Panc1 (cell line): ENCODE data around the gene CD151. TPM values are rescaled to one million over a fixed set of nuclear protein-coding genes. Genes with fewer than 3 reads are reported as not detected.

Experiments used
- ATAC-seq: fragments of 200-7000 bp; cut with Tn5 transposase; 2 replicates; pipeline ENCODE4 v1.9.1; 2020; ENCODE audit warnings: mild to moderate bottlenecking, moderate library complexity
- BruUV-seq: library from RNA; stranded (reverse); fragments of 400-500 nt; replicated peaks from 2 replicates; lab custom pipeline; 2021; lab: Mats Ljungman, UMichigan
- CTCF ChIA-PET: fragments of 300-600 bp; sonication (Branson Sonifier 250); formaldehyde crosslinking; loops from one replicate; lab custom pipeline; 2022; ENCODE audit warnings: antibody characterized with exemption; lab: Charles Lee
- POLR2A ChIA-PET: fragments of 300-600 bp; sonication (Branson Sonifier 250); formaldehyde crosslinking; loops from one replicate; lab custom pipeline; 2022; ENCODE audit warnings: antibody characterized with exemption; lab: Charles Lee
- DNase-seq: peaks from one replicate; pipeline ENCODE4 v3.0.0-alpha.2; 2010; ENCODE audit warnings: low read depth, low spot score
- H3K27ac ChIP-seq: 2 replicates; pipeline ENCODE4 v1.5.1; 2011; ENCODE audit warnings: mild to moderate bottlenecking, low read length, inconsistent platforms
- H3K27me3 ChIP-seq: fragments of 200-500 bp; sonication (Bioruptor generic); 2 replicates; pipeline ENCODE4 v1.6.0; 2014; ENCODE audit warnings: low read length, inconsistent platforms; ENCODE audit not compliant: control insufficient read depth, insufficient read depth
- H3K36me3 ChIP-seq: fragments of 200-500 bp; sonication (Bioruptor generic); 2 replicates; pipeline ENCODE4 v1.5.1; 2014; ENCODE audit warnings: inconsistent platforms, mild to moderate bottlenecking, low read length, moderate library complexity; ENCODE audit not compliant: control insufficient read depth, insufficient read depth
- H3K4me1 ChIP-seq: 2 replicates; pipeline ENCODE4 v1.5.1; 2011; ENCODE audit warnings: inconsistent platforms, mild to moderate bottlenecking, low read length, moderate library complexity; ENCODE audit not compliant: control insufficient read depth, insufficient read depth
- H3K4me3 ChIP-seq, 2 experiments: 2 replicates each; pipeline ENCODE4 v1.5.1; 2011 to 2012; ENCODE audit warnings: low read depth in 2 of 2, low read length in 2 of 2, mild to moderate bottlenecking in 2 of 2, inconsistent platforms in 1 of 2, moderate library complexity in 1 of 2
- H3K9me3 ChIP-seq: fragments of 200-500 bp; sonication (Bioruptor generic); 2 replicates; pipeline ENCODE4 v1.5.1; 2014; ENCODE audit warnings: low read depth, mild to moderate bottlenecking, inconsistent platforms, low read length, moderate library complexity; ENCODE audit not compliant: control insufficient read depth, insufficient read depth
- POLR2AphosphoS5 ChIP-seq: IDR thresholded peaks from 2 replicates; pipeline ENCODE4 v1.6.1; 2012; ENCODE audit warnings: mild to moderate bottlenecking, low read depth, low read length, moderate library complexity
- SIN3A ChIP-seq: IDR thresholded peaks from 2 replicates; pipeline ENCODE4 v1.6.1; 2012; ENCODE audit warnings: low read depth, mild to moderate bottlenecking, low read length, moderate library complexity, borderline replicate concordance; ENCODE audit not compliant: insufficient read depth
- TCF7L2 ChIP-seq: IDR thresholded peaks from 2 replicates; pipeline ENCODE4 v1.6.1; 2011; ENCODE audit warnings: mild to moderate bottlenecking, low read depth, low read length, inconsistent platforms
- in situ Hi-C: cut with HindIII; loops from 2 replicates; pipeline ENCODE4 v1.10.0; 2016; ENCODE audit warnings: low sequenced_read_pairs, low pct_unique_long_range_greater_than_20kb
- intact Hi-C: fragments of 100-400 bp; cut with micrococcal nuclease; formaldehyde crosslinking; loops from one replicate; pipeline ENCODE4 v1.10.0; 2022; ENCODE audit not compliant: unreplicated experiment
- total RNA-seq: library from RNA; stranded (reverse); gene quantifications from one replicate; pipeline ENCODE4 v1.2.1, GENCODE V29; 2021; ENCODE audit not compliant: unreplicated experiment
- TF ChIP-seq, protein P1 (sequence below): fragments of 450-650 bp; IDR thresholded peaks from 2 replicates; pipeline ENCODE4 v1.5.1; 2017; ENCODE audit warnings: mild to moderate bottlenecking
- TF ChIP-seq, protein P2 (sequence below), 2 experiments: IDR thresholded peaks; 2 replicates each; pipeline ENCODE4 v1.6.1; 2011 to 2012; ENCODE audit warnings: low read depth in 2 of 2, control low read depth in 1 of 2, low read length in 1 of 2, mild to moderate bottlenecking in 1 of 2, moderate library complexity in 1 of 2; ENCODE audit not compliant: insufficient read depth in 1 of 2

CD151 gene
- total RNA-seq, 1 experiment from 2014 or later: 680 TPM

DNA sequence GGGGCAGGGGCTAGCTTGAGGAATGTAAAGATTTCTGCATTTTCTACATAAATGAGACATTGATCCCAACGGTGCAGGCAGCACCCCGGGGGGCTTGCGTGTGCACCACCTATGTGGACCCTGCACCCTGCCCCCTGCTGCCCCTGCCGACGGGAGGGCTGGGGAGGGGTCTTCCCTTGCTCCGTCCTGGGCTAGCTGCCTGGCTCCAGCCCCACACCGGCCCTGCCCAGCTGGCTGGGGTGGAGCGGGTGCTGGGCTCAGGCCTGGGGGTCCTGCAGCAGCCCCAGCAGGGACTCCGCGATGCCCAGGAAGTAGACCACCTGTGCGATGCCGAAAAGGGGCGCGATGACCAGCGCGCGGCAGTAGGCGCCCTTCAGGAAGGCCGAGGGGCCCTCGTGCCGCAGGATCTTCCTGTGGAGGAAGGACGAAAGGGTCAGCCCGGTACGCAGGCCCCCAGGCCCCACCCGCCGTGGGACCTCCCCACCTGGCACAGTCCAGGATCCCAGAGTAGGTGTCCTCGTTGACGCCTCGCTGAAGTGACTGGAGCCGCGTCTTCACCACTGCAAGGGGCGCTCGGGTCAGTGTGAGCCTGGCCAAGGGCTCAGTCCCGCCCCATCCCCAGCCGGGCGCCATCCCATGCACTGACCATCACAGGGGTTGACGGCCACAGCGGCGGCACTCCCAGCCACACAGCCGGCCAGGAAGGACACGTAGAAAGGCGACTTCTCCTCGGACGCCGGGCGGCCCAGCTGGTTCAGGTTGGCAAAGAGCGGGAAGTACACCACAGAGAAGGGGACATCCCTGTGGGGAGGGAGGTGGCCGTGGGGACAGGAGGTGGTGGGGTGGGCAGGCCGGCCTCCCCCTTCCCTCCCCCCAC is 40.9 kb upstream of the CD151 start:
- Histone ChIP-seq H3K9me3 (no peaks in the 10 kb centered on the region), H3K4me3 (no peak overlapping the region), H3K27ac (peak overlapping the region; percentile 86; the same call in 1 of the 2 replicates), H3K27me3 (no peaks in the 10 kb centered on the region), H3K4me1 (peaks cover 62% of the 10 kb centered on the region), H3K36me3 (no peaks in the 10 kb centered on the region; the same call in none of the 2 replicates)
- POLR2A ChIA-PET: no interaction called here
- no peak for TF ChIP-seq TCF7L2
- TF ChIP-seq, protein P1, sequence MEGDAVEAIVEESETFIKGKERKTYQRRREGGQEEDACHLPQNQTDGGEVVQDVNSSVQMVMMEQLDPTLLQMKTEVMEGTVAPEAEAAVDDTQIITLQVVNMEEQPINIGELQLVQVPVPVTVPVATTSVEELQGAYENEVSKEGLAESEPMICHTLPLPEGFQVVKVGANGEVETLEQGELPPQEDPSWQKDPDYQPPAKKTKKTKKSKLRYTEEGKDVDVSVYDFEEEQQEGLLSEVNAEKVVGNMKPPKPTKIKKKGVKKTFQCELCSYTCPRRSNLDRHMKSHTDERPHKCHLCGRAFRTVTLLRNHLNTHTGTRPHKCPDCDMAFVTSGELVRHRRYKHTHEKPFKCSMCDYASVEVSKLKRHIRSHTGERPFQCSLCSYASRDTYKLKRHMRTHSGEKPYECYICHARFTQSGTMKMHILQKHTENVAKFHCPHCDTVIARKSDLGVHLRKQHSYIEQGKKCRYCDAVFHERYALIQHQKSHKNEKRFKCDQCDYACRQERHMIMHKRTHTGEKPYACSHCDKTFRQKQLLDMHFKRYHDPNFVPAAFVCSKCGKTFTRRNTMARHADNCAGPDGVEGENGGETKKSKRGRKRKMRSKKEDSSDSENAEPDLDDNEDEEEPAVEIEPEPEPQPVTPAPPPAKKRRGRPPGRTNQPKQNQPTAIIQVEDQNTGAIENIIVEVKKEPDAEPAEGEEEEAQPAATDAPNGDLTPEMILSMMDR: no peak
- no peak for TF ChIP-seq SIN3A
- DNase-seq (no peak), ATAC-seq (no peak)
- in situ Hi-C loops (no loop called here), intact Hi-C loops (no loop called here)
- no TSS peak for BruUV-seq
- CTCF ChIA-PET: no interaction called here

DNA sequence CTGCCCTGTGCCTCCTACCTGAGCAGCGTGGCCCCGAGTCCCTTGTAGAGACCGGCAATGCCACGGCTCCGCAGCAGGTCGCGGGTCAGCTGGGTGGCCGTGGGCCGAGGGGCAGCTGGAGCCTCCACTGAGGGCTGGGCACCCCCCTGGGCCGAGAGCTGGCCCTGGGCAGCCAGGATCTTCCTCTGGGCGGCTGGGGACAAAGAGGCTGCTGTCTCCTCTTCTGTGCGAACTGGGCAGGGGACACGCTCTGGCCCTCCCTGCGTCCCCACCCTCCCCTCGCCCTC is 40.3 kb upstream of the CD151 start:
- in situ Hi-C loops: no loop called here
- ChIA-PET CTCF (no interaction called here), POLR2A (no interaction called here)
- TF ChIP-seq TCF7L2: no peak
- TF ChIP-seq, protein P1: no peak
- no peak for TF ChIP-seq POLR2AphosphoS5
- no peak for TF ChIP-seq SIN3A
- TF ChIP-seq, protein P2, sequence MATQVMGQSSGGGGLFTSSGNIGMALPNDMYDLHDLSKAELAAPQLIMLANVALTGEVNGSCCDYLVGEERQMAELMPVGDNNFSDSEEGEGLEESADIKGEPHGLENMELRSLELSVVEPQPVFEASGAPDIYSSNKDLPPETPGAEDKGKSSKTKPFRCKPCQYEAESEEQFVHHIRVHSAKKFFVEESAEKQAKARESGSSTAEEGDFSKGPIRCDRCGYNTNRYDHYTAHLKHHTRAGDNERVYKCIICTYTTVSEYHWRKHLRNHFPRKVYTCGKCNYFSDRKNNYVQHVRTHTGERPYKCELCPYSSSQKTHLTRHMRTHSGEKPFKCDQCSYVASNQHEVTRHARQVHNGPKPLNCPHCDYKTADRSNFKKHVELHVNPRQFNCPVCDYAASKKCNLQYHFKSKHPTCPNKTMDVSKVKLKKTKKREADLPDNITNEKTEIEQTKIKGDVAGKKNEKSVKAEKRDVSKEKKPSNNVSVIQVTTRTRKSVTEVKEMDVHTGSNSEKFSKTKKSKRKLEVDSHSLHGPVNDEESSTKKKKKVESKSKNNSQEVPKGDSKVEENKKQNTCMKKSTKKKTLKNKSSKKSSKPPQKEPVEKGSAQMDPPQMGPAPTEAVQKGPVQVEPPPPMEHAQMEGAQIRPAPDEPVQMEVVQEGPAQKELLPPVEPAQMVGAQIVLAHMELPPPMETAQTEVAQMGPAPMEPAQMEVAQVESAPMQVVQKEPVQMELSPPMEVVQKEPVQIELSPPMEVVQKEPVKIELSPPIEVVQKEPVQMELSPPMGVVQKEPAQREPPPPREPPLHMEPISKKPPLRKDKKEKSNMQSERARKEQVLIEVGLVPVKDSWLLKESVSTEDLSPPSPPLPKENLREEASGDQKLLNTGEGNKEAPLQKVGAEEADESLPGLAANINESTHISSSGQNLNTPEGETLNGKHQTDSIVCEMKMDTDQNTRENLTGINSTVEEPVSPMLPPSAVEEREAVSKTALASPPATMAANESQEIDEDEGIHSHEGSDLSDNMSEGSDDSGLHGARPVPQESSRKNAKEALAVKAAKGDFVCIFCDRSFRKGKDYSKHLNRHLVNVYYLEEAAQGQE (IDR thresholded peaks at IDR 0.05; ENCODE audit: insufficient read depth in 1 of 2, low read depth in 2 of 2, low read length in 1 of 2): no peak
- Histone ChIP-seq H3K36me3 (no peaks in the 10 kb centered on the region; the same call in none of the 2 replicates), H3K9me3 (no peaks in the 10 kb centered on the region), H3K4me3 (no peak overlapping the region), H3K27ac (no peak overlapping the region), H3K27me3 (no peaks in the 10 kb centered on the region), H3K4me1 (peaks cover 62% of the 10 kb centered on the region)
- ATAC-seq (no peak), DNase-seq (no peak)
- no TSS peak for BruUV-seq
- intact Hi-C loops: no loop called here
